Upper lobe of left lung (tissue), 6 donors: ENCODE results near the gene GPS2. TPM values are rescaled to one million over a fixed set of nuclear protein-coding genes. Genes with fewer than 3 reads are reported as not detected.
"Not testable (repeated sequence)": the region's sequence is repeated elsewhere in the genome, so short reads cannot be mapped to it uniquely, and the experiment has no call there.

Experiments
- ATAC-seq, 2 donors: fragments of 200-7000 bp; cut with Tn5 transposase; one replicate each; pipeline ENCODE4 v1.9.1; 2022; ENCODE audit warnings: mild to moderate bottlenecking in 2 of 2, moderate library complexity in 2 of 2; ENCODE audit not compliant: low FRiP score in 2 of 2
- DNase-seq, 2 donors: peaks; one replicate each; pipeline ENCODE4 v3.0.0-alpha.2; 2019 to 2020
- H3K27ac ChIP-seq, 4 donors: fragments of 200-600 bp; sonication (generic); one replicate each; pipeline ENCODE4 v1.5.1; 2016 to 2019
- H3K27me3 ChIP-seq, 4 donors: fragments of 200-600 bp; sonication (generic); one replicate each; pipeline ENCODE4 v1.5.1; 2017 to 2019
- H3K36me3 ChIP-seq, 4 donors: fragments of 200-600 bp; sonication (generic); one replicate each; pipeline ENCODE4 v1.5.1; 2016 to 2019
- H3K4me1 ChIP-seq, 4 donors: fragments of 200-600 bp; sonication (generic); one replicate each; pipeline ENCODE4 v1.5.1; 2018 to 2019
- H3K4me3 ChIP-seq, 4 donors: fragments of 200-600 bp; sonication (generic); one replicate each; pipeline ENCODE4 v1.5.1; 2017 to 2019; ENCODE audit warnings: mild to moderate bottlenecking in 2 of 4, moderate library complexity in 1 of 4
- H3K9me3 ChIP-seq, 4 donors: fragments of 200-600 bp; sonication (generic); one replicate each; pipeline ENCODE4 v1.5.1; 2018 to 2019
- EP300 ChIP-seq, 4 donors: sonication (generic); formaldehyde crosslinking; IDR thresholded peaks; one replicate each; pipeline ENCODE4 v1.5.1; 2017; ENCODE audit warnings: antibody characterized with exemption in 4 of 4, control low read depth in 2 of 4
- POLR2A ChIP-seq, 4 donors: fragments of 450-650 bp; IDR thresholded peaks; one replicate each; pipeline ENCODE4 v1.5.1; 2016 to 2017; ENCODE audit warnings: antibody characterized with exemption in 4 of 4, mild to moderate bottlenecking in 2 of 4
- POLR2AphosphoS5 ChIP-seq, 2 donors: sonication (generic); formaldehyde crosslinking; IDR thresholded peaks; one replicate each; pipeline ENCODE4 v1.5.1; 2017; ENCODE audit warnings: antibody characterized with exemption in 2 of 2
- WGBS, 2 donors: methylation state at CpG; one replicate each; pipeline ENCODE4 v1.1.5; 2017 to 2018; 5-methylcytosine and 5-hydroxymethylcytosine counted together
- total RNA-seq, 6 donors: library from RNA; depleted of rRNA in 4 of 6; stranded (reverse); fragments of >200 nt in 4 of 6; gene quantifications; one replicate each; pipeline versions ENCODE4 v1.1.0 to v1.2.1, GENCODE V29; 2016 to 2021
- TF ChIP-seq, protein P1 (sequence below), 6 experiments: fragments of 450-650 bp in 4 of 6; fragments of 200-600 bp in 2 of 6; sonication (generic) in 2 of 6; IDR thresholded peaks; one replicate each; pipeline ENCODE4 v1.5.1; 2016 to 2019; ENCODE audit warnings: antibody characterized with exemption in 6 of 6
- donor health status: DM: no; HTN: no; CAD: no; lungs with moderate emphysema.
- donor health status: DM: no; HTN: yes; CAD: no; lungs with severe emphysema.

GPS2 gene
- total RNA-seq, 6 donors from 2014 or later = 55.2 to 109 (median 95.7) TPM

DNA sequence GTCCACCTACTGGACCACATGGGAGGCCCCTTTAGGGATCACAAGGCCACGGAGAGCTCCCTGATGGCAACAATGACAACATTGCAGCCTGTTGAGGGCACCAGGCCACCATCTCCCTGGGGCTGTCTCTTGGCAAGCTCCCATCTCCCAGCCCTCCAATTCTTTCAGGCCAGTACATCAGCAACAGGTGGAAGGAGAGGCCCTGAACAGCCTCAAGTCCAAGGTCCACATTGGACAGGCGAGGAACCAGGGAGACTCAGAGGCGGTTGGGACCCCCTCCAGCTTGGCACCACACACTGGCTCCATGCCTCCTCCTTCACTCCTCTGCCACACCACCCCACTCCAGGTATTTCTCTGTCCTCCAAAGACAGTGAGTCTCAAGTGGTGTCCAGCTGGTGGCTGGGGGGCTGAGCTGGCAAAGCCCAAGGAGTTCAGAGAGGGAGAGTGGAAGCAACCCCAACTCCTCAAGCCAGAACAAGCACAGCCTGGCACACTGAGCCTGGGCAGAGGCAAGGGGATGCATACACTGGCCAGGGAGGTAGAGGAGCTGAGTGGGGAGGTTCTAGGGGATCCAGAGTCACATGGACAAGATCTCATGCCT, 19.9 kb upstream of the GPS2 start:
- no peak for DNase-seq
- 100% methylated on average over 3 of the region's 3 CpGs; no CpG with 5 or more reads in 1 of the 2 donors for WGBS, 2 donors

DNA sequence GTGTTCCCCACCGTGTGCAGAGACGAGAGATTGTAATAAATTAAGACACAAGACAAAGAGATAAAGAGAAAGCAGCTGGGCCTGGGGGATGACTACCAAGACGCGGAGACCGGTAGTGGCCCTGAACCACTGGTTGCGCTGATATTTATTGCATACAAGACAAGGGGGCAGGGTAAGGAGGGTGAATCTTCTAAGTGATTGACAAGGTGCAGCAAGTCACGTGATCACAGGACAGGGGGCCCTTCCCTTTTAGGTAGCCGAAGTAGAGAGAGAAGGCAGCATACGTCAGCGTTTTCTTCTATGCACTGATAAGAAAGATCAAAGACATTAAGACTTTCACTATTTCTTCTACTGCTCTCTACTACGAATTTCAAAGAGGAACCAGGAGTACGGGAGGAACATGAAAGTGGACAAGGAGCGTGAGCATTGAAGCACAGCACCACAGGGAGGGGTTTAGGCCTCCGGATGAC, 17.5 kb upstream of the GPS2 start:
- DNase-seq, H3K9me3 ChIP-seq, H3K27ac ChIP-seq, H3K4me3 ChIP-seq, H3K27me3 ChIP-seq, H3K36me3 ChIP-seq, ATAC-seq: not testable (repeated sequence)
- WGBS, 2 donors = 37 to 43% methylated on average over 13 to 14 of the region's 14 CpGs
- H3K4me1 ChIP-seq = peaks cover 13 to 22% (median 17%) of the 10 kb centered on the region in 4 donors

More for the DNA sequence above, 19.9 kb upstream of the GPS2 start:
- no peaks in the 10 kb centered on the region for H3K27me3 ChIP-seq
- H3K4me1 ChIP-seq = peaks cover 4 to 10% (median 7%) of the 10 kb centered on the region in 4 donors
- no peak overlapping the region for H3K27ac ChIP-seq
- no peaks in the 10 kb centered on the region for H3K9me3 ChIP-seq
- no peak overlapping the region for H3K4me3 ChIP-seq
- no peak for TF ChIP-seq EP300 (IDR thresholded peaks at IDR 0.05)
- no peak for TF ChIP-seq POLR2AphosphoS5 (IDR thresholded peaks at IDR 0.05)
- TF ChIP-seq POLR2A (IDR thresholded peaks at IDR 0.05) = no peak
- H3K36me3 ChIP-seq = no peaks in the 10 kb centered on the region
- no peak for ATAC-seq

DNA sequence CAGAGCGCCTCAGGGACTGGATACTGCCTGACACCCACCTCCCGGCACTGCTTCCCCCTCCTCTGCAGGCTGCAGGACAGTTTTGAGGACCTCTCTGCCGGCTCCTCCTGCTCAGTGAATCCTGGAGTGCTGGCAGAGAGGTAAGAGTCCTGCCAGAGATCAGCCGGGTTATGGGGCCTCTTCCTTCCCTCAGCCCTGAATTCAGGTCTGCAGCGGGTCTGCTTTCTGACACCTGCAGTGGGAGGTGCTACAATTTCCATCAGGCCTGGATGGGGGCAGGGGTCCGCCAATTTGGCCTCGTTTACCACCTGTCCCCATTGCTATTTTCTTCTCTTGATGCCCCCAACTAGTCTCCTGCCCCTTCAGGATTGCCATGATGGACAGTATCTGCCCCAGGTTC, 17.0 kb upstream of the GPS2 start:
- ATAC-seq = no peak
- no peak for DNase-seq

GRCh38 chr17:7330638-7331015, 15.5 kb upstream of the GPS2 start:
- Histone ChIP-seq H3K9me3 (no peaks in the 10 kb centered on the region), H3K27me3 (no peaks in the 10 kb centered on the region), H3K4me3 (peak overlapping the region in 3 of 4 donors; percentile 74 to 86 (median 82)), H3K27ac (peak overlapping the region; percentile 80 to 94 (median 92)), H3K4me1 (peaks cover 13 to 26% (median 15%) of the 10 kb centered on the region in 4 donors), H3K36me3 (peaks cover 0 to 20% (median 7%) of the 10 kb centered on the region in 4 donors)
- TF ChIP-seq, protein P1, sequence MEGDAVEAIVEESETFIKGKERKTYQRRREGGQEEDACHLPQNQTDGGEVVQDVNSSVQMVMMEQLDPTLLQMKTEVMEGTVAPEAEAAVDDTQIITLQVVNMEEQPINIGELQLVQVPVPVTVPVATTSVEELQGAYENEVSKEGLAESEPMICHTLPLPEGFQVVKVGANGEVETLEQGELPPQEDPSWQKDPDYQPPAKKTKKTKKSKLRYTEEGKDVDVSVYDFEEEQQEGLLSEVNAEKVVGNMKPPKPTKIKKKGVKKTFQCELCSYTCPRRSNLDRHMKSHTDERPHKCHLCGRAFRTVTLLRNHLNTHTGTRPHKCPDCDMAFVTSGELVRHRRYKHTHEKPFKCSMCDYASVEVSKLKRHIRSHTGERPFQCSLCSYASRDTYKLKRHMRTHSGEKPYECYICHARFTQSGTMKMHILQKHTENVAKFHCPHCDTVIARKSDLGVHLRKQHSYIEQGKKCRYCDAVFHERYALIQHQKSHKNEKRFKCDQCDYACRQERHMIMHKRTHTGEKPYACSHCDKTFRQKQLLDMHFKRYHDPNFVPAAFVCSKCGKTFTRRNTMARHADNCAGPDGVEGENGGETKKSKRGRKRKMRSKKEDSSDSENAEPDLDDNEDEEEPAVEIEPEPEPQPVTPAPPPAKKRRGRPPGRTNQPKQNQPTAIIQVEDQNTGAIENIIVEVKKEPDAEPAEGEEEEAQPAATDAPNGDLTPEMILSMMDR (IDR thresholded peaks at IDR 0.05) = no peak
- TF ChIP-seq POLR2A (IDR thresholded peaks at IDR 0.05) (no peak), POLR2AphosphoS5 (IDR thresholded peaks at IDR 0.05) (no peak), EP300 (IDR thresholded peaks at IDR 0.05) (no peak)
- 61 to 90% methylated on average over 5 to 13 of the region's 13 CpGs for WGBS, 2 donors
- ATAC-seq = no peak
- DNase-seq = peak in 1 of 2 donors; percentile 50

More for the DNA sequence above, 17.0 kb upstream of the GPS2 start:
- Histone ChIP-seq H3K27ac (no peak overlapping the region), H3K27me3 (no peaks in the 10 kb centered on the region), H3K9me3 (no peaks in the 10 kb centered on the region), H3K4me3 (no peak overlapping the region), H3K4me1 (peaks cover 13 to 26% (median 17%) of the 10 kb centered on the region in 4 donors), H3K36me3 (peaks cover 0 to 5% (median 0%) of the 10 kb centered on the region in 4 donors)
- 41 to 59% methylated on average over 7 of the region's 7 CpGs for WGBS, 2 donors
- TF ChIP-seq POLR2AphosphoS5 (IDR thresholded peaks at IDR 0.05) = no peak

DNA sequence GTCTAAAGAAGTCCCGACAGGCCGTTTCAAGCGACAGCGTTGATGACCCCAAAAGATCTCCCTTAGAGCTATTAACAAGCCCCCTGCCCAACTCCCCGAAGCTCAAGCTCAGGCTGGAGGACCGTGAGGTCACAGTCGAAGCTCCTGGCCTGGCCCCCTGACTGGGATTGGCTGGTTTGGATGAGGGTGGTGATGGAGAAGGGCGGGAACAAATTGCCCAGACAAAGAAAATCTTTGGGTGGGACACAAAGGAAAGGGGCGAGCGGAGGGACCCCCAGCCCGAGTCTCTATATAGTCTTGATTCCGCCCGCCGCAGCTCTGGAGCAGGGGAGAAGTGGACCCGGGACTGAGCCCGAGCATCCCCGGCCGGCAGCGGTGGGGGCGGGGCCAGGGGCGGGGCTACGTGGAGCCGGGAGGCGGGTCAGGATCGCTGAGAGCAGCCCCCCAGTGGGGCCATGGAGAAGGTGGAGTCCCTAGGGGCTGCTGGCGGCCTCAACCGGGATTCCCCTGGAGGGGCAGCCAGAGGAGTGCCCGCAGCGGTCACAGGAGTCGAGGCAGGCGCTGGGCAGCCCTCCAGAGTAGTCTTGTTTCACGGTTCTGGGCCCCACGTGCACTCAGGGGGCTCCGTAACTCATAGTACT, 15.0 kb upstream of the GPS2 start:
- peak; percentile 83 to 86 for ATAC-seq
- H3K4me1 ChIP-seq = peaks cover 13 to 26% (median 15%) of the 10 kb centered on the region in 4 donors
- TF ChIP-seq POLR2A (IDR thresholded peaks at IDR 0.05) (no peak), POLR2AphosphoS5 (IDR thresholded peaks at IDR 0.05) (no peak), EP300 (IDR thresholded peaks at IDR 0.05) (no peak)
- TF ChIP-seq, protein P1 (IDR thresholded peaks at IDR 0.05) = no peak
- WGBS, 2 donors = 1 to 2% methylated on average over 7 to 21 of the region's 34 CpGs
- H3K36me3 ChIP-seq = peaks cover 0 to 25% (median 11%) of the 10 kb centered on the region in 4 donors
- H3K9me3 ChIP-seq = no peaks in the 10 kb centered on the region
- no peaks in the 10 kb centered on the region for H3K27me3 ChIP-seq
- peak; percentile 82 to 96 for DNase-seq
- H3K27ac ChIP-seq = peak overlapping the region; percentile 80 to 94 (median 92)
- H3K4me3 ChIP-seq = peak overlapping the region; percentile 74 to 95 (median 84)

DNA sequence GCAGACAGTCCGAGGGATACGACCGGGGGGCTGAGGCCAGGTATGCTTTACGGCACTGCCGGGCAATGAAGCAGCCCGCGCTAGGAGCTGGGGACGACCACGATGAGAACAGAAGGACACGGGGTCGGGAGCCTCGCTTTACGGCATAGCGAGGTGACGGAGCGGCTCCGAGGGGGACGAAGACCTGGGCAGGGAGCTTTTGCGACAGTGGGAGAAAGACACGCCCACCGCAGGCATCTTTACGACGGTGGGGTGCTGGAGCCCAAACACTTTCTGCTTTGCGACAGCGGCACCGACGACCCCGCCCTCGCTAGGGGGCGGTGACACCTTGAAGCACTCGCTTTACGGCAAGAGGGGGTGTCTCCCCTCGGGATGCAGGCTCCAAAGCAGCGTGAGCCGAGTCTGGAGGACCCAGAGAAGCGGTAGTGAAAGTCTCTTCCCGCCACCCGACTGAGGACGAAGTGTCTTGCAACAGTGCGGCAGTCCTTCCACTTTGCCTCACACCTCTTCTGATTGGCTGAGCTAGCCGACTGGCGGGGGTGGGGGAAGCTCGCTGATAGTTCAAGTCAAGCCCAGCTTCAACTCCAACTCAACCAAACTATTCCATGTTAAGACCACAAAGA, 14.3 kb upstream of the GPS2 start:
- Histone ChIP-seq H3K27ac (peak overlapping the region; percentile 80 to 94 (median 92)), H3K27me3 (no peaks in the 10 kb centered on the region), H3K9me3 (no peaks in the 10 kb centered on the region), H3K4me1 (peaks cover 13 to 26% (median 15%) of the 10 kb centered on the region in 4 donors), H3K4me3 (peak overlapping the region; percentile 74 to 95 (median 84)), H3K36me3 (peaks cover 0 to 31% (median 17%) of the 10 kb centered on the region in 4 donors)
- peak in 3 of 4 donors; percentile 29 to 84 (median 62) for TF ChIP-seq POLR2A (IDR thresholded peaks at IDR 0.05)
- peak in 1 of 4 donors; percentile 48 for TF ChIP-seq EP300 (IDR thresholded peaks at IDR 0.05)
- TF ChIP-seq, protein P1 (IDR thresholded peaks at IDR 0.05) = peak in 2 of 6 experiments; percentile 9 to 27
- TF ChIP-seq POLR2AphosphoS5 (IDR thresholded peaks at IDR 0.05) = peak; percentile 65 to 90
- WGBS, 2 donors = 0% methylated on average over 31 to 41 of the region's 43 CpGs
- ATAC-seq (peak; percentile 95 to 97), DNase-seq (peak; percentile 98 to 99)
